GM08714 (cell line): ENCODE data around the gene TRAPPC13.
"Not testable (repeated sequence)": the region's sequence is repeated elsewhere in the genome, so short reads cannot be mapped to it uniquely, and the experiment has no call there.

Source experiments
- H3K4me3 ChIP-seq: fragments of 200-500 bp; sonication (Bioruptor generic); 2 replicates; pipeline ENCODE4 v1.5.1; 2014; ENCODE audit warnings: mild to moderate bottlenecking, low read length, inconsistent platforms
- ZNF274 ChIP-seq: IDR thresholded peaks from 2 replicates; pipeline ENCODE4 v1.6.1; 2012; ENCODE audit warnings: mild to moderate bottlenecking, low read depth, low read length

The TRAPPC13 gene

GRCh38 chr5:65624571-65625555 lies at the start of gene TRAPPC13, which contains the start of gene SHLD3:
TSS of gene TRAPPC13 (plus strand) at chr5:65625027. CDS start at chr5:65625061, 34 bp downstream.
TSS of gene SHLD3 (plus strand) at chr5:65625027. CDS start at chr5:65629588, 4,561 bp downstream.
- peak within 1 kb of the TSS; percentile 97 for H3K4me3 ChIP-seq
- no peak for TF ChIP-seq ZNF274

GRCh38 chr5:65577141-65577540 lies 47.7 kb upstream of the TRAPPC13 start:
- no peak overlapping the region for H3K4me3 ChIP-seq
- TF ChIP-seq ZNF274, result no peak

- H3K4me3 ChIP-seq, result no peak overlapping the region
- TF ChIP-seq ZNF274, result no peak
These were observed 36.1 kb upstream of the TRAPPC13 start for GRCh38 chr5:65588694-65589093.

- H3K4me3 ChIP-seq, result not testable (repeated sequence)
These were observed 23.1 kb upstream of the TRAPPC13 start for GRCh38 chr5:65601761-65602160.

- TF ChIP-seq ZNF274, result no peak
These were observed 13.3 kb upstream of the TRAPPC13 start for GRCh38 chr5:65611524-65611923.

GRCh38 chr5:65612298-65612907 lies 12.4 kb upstream of the TRAPPC13 start:
- H3K4me3 ChIP-seq, result no peak overlapping the region
- TF ChIP-seq ZNF274, result no peak

More at GRCh38 chr5:65611524-65611923, 13.3 kb upstream of the TRAPPC13 start:
- no peak overlapping the region for H3K4me3 ChIP-seq

- no peak for TF ChIP-seq ZNF274
- no peak overlapping the region for H3K4me3 ChIP-seq
These were observed 4.8 kb upstream of the TRAPPC13 start for GRCh38 chr5:65620021-65620420.

GRCh38 chr5:65621961-65622360 lies 2.9 kb upstream of the TRAPPC13 start:
- not testable (repeated sequence) for H3K4me3 ChIP-seq

GRCh38 chr5:65623482-65623881 lies 1.3 kb upstream of the TRAPPC13 start:
- no peak for TF ChIP-seq ZNF274
- peak overlapping the region; percentile 97 for H3K4me3 ChIP-seq

GRCh38 chr5:65624025-65624570 lies 729 bp upstream of the TRAPPC13 start, which contains the start of gene TRIM23:
TSS of gene TRIM23 (minus strand) at chr5:65624333. CDS start at chr5:65624274, 59 bp downstream.
- peak within 1 kb of the TSS; percentile 97 for H3K4me3 ChIP-seq
- TF ChIP-seq ZNF274, result no peak

- H3K4me3 ChIP-seq, result peak overlapping the region; percentile 97; the same call in 1 of the 2 replicates
- no peak for TF ChIP-seq ZNF274
These were observed 916 bp downstream of the TRAPPC13 start for GRCh38 chr5:65625743-65626142.

- TF ChIP-seq ZNF274, result no peak
- H3K4me3 ChIP-seq, result no peak overlapping the region
These were observed 6.2 kb downstream of the TRAPPC13 start for GRCh38 chr5:65630981-65631380.

GRCh38 chr5:65640240-65640639 lies 15.4 kb downstream of the TRAPPC13 start:
- H3K4me3 ChIP-seq, result no peak overlapping the region
- no peak for TF ChIP-seq ZNF274

- TF ChIP-seq ZNF274, result no peak
- no peak overlapping the region for H3K4me3 ChIP-seq
These were observed 22.1 kb downstream of the TRAPPC13 start for GRCh38 chr5:65646938-65647337.

GRCh38 chr5:65647941-65648340 lies 23.1 kb downstream of the TRAPPC13 start:
- no peak overlapping the region for H3K4me3 ChIP-seq
- no peak for TF ChIP-seq ZNF274
